Peyer's patch (tissue), 4 donors: Measurements from ENCODE around the gene DNMT3A.

ENCODE experiments used
- CTCF ChIP-seq, 6 experiments: fragments of 450-650 bp in 4 of 6; fragments of 200-600 bp in 2 of 6; sonication (generic) in 1 of 6; IDR thresholded peaks; one replicate each; pipeline ENCODE4 v1.5.1; 2017 to 2019; ENCODE audit warnings: antibody characterized with exemption in 6 of 6, mild to moderate bottlenecking in 3 of 6, moderate library complexity in 1 of 6
- POLR2A ChIP-seq, 2 donors: fragments of 450-650 bp; IDR thresholded peaks; one replicate each; pipeline ENCODE4 v1.5.1; 2017; ENCODE audit warnings: antibody characterized with exemption in 2 of 2, mild to moderate bottlenecking in 2 of 2, moderate library complexity in 2 of 2

- TF ChIP-seq CTCF (IDR thresholded peaks at IDR 0.05) (no peak), POLR2A (IDR thresholded peaks at IDR 0.05) (no peak)
Measured at GRCh38 chr2:25369439-25369838, 27.7 kb upstream of the DNMT3A start.
